Fibroblast of skin of back (primary cell): ENCODE results near the gene CAAP1. TPM values are rescaled to one million over a fixed set of nuclear protein-coding genes. Genes with fewer than 3 reads are reported as not detected.
A peak's percentile ranks its signal among the peaks of the same experiment; 100 is the strongest.
"Not testable (repeated sequence)": the region's sequence is repeated elsewhere in the genome, so short reads cannot be mapped to it uniquely, and the experiment has no call there.

ENCODE experiments used
- DNase-seq: peaks from one replicate; pipeline ENCODE4 v3.0.0-alpha.2; 2013
- polyA plus RNA-seq, 2 experiments: library from polyadenylated mRNA; unstranded; fragments of 120-200 nt; gene quantifications; one replicate each; pipeline ENCODE4 v1.2.1, GENCODE V29; 2013; ENCODE audit not compliant: insufficient read length in 2 of 2

CAAP1 gene
- polyA plus RNA-seq (2013, experiment 1 of 2; ENCODE audit: insufficient read length): 16.6 TPM
- 16.9 TPM for polyA plus RNA-seq (2013, experiment 2 of 2; ENCODE audit: insufficient read length)

- DNase-seq: peak; percentile 93
Measured at GRCh38 chr9:26892251-26893029, at the start of gene CAAP1. CAAP1 (minus strand) TSS chr9:26892802; CDS start chr9:26892715, 87 bp downstream.

GRCh38 chr9:26940779-26941178 is 48.2 kb upstream of the CAAP1 start:
- DNase-seq: no peak

GRCh38 chr9:26939955-26940711 is 47.5 kb upstream of the CAAP1 start:
- DNase-seq: no peak

GRCh38 chr9:26937816-26938371 is 45.3 kb upstream of the CAAP1 start:
- DNase-seq: no peak

- DNase-seq: no peak
Measured at GRCh38 chr9:26935847-26936246, 43.2 kb upstream of the CAAP1 start.

GRCh38 chr9:26928902-26929495 is 36.4 kb upstream of the CAAP1 start:
- DNase-seq: no peak

GRCh38 chr9:26925609-26926008 is 33.0 kb upstream of the CAAP1 start:
- DNase-seq: no peak

- no peak for DNase-seq
Measured at GRCh38 chr9:26919698-26920097, 27.1 kb upstream of the CAAP1 start.

GRCh38 chr9:26913138-26913668 is 20.6 kb upstream of the CAAP1 start:
- no peak for DNase-seq

- no peak for DNase-seq
Measured at GRCh38 chr9:26904671-26905070, 12.1 kb upstream of the CAAP1 start.

GRCh38 chr9:26904070-26904469 is 11.5 kb upstream of the CAAP1 start:
- DNase-seq: no peak

GRCh38 chr9:26893030-26893676 is 551 bp upstream of the CAAP1 start:
- DNase-seq: no peak

- DNase-seq: no peak
Measured at GRCh38 chr9:26891726-26892125, 876 bp downstream of the CAAP1 start.

GRCh38 chr9:26888271-26888670 is 4.3 kb downstream of the CAAP1 start:
- DNase-seq: no peak

- no peak for DNase-seq
Measured at GRCh38 chr9:26882154-26882553, 10.4 kb downstream of the CAAP1 start.

- no peak for DNase-seq
Measured at GRCh38 chr9:26880262-26880661, 12.3 kb downstream of the CAAP1 start.

GRCh38 chr9:26875155-26875554 is 17.4 kb downstream of the CAAP1 start:
- DNase-seq: not testable (repeated sequence)

GRCh38 chr9:26870292-26870691 is 22.3 kb downstream of the CAAP1 start:
- peak; percentile 24 for DNase-seq

GRCh38 chr9:26863074-26863473 is 29.5 kb downstream of the CAAP1 start:
- DNase-seq: peak; percentile 4

GRCh38 chr9:26856413-26857032 is 36.1 kb downstream of the CAAP1 start:
- peak; percentile 48 for DNase-seq

- no peak for DNase-seq
Measured at GRCh38 chr9:26850995-26851394, 41.6 kb downstream of the CAAP1 start.

- no peak for DNase-seq
Measured at GRCh38 chr9:26833792-26834191, 58.8 kb downstream of the CAAP1 start.
